GM21825 (cell line): ENCODE results near the gene TRIM17.
A peak's percentile ranks its signal among the peaks of the same experiment; 100 is the strongest.
"Not testable (repeated sequence)": the region's sequence is repeated elsewhere in the genome, so short reads cannot be mapped to it uniquely, and the experiment has no call there.

Experiments used
- ATAC-seq: cut with Tn5 transposase; IDR thresholded peaks from one replicate; pipeline ENCODE4 v1.9.1; 2021; ENCODE audit warnings: mild to moderate bottlenecking, moderate library complexity; ENCODE audit not compliant: unreplicated experiment

The TRIM17 gene

GRCh38 chr1:228450200-228450599 lies 33.5 kb upstream of the TRIM17 start:
- ATAC-seq: no peak

- ATAC-seq: no peak
Observed at GRCh38 chr1:228448372-228448771, 31.7 kb upstream of the TRIM17 start.

- no peak for ATAC-seq
Observed at GRCh38 chr1:228446852-228447251, 30.2 kb upstream of the TRIM17 start.

- ATAC-seq: peak; percentile 75
Observed at GRCh38 chr1:228445843-228446650, 29.4 kb upstream of the TRIM17 start.

- ATAC-seq: no peak
Observed at GRCh38 chr1:228445490-228445842, 28.8 kb upstream of the TRIM17 start.

GRCh38 chr1:228443395-228443794 lies 26.7 kb upstream of the TRIM17 start:
- no peak for ATAC-seq

GRCh38 chr1:228440761-228441500 lies 24.3 kb upstream of the TRIM17 start:
- no peak for ATAC-seq

GRCh38 chr1:228438266-228438665 lies 21.6 kb upstream of the TRIM17 start:
- no peak for ATAC-seq

GRCh38 chr1:228437424-228437962 lies 20.8 kb upstream of the TRIM17 start:
- no peak for ATAC-seq

- no peak for ATAC-seq
Observed at GRCh38 chr1:228434689-228435088, 18.0 kb upstream of the TRIM17 start.

GRCh38 chr1:228433337-228434053 lies 16.8 kb upstream of the TRIM17 start:
- ATAC-seq: not testable (repeated sequence)

GRCh38 chr1:228430243-228430642 lies 13.6 kb upstream of the TRIM17 start:
- ATAC-seq: no peak

GRCh38 chr1:228429698-228430097 lies 13.0 kb upstream of the TRIM17 start:
- ATAC-seq: no peak

- no peak for ATAC-seq
Observed at GRCh38 chr1:228429007-228429406, 12.3 kb upstream of the TRIM17 start.

- ATAC-seq: no peak
Observed at GRCh38 chr1:228428412-228428811, 11.8 kb upstream of the TRIM17 start.

- ATAC-seq: no peak
Observed at GRCh38 chr1:228426518-228427175, 10.0 kb upstream of the TRIM17 start.

GRCh38 chr1:228424685-228425660 lies 8.3 kb upstream of the TRIM17 start:
- ATAC-seq: no peak

- ATAC-seq: no peak
Observed at GRCh38 chr1:228423404-228424053, 6.9 kb upstream of the TRIM17 start.
